Measurements from ENCODE around the gene RPL35. TPM values are rescaled to one million over a fixed set of nuclear protein-coding genes. Genes with fewer than 3 reads are reported as not detected.

The RPL35 gene
- total RNA-seq, 1 donor from 2014 or later: 2,553 TPM

DNA sequence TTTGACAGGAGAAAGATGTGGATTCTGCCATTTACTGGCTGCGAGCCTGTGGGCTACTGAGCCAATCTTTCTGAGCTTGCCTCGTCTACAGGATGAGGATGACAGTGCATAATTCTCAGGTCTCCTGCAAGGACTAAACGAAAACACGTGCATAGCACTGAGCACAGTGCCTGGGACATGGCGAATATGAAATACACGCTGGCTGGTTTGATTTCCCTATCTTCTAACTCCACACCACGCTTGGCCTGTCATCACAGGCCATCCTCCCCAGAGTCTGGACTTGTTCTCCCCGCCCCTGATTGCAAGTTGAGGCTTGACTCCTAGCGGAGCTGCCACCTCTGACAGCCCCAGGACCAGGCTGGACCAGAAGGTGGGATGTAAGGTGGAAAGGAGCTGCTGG, 38.1 kb upstream of the RPL35 start:
- Histone ChIP-seq H2AFZ (replicated peaks) (no peak overlapping the region), H4K20me1 (ENCODE audit: low read depth) (no peaks in the 10 kb centered on the region), H3K36me3 (no peaks in the 10 kb centered on the region), H3K79me2 (ENCODE audit: low read depth) (no peaks in the 10 kb centered on the region), H3K4me3 (no peak overlapping the region), H3K4me2 (no peak overlapping the region), H3K27me3 (no peaks in the 10 kb centered on the region), H3K4me1 (no peaks in the 10 kb centered on the region), H3K9me3 (ENCODE audit: low read depth) (no peaks in the 10 kb centered on the region), H3K27ac (no peak overlapping the region), H3K9ac (no peak overlapping the region), H3F3A (ENCODE audit: low read depth) (no peaks in the 10 kb centered on the region)
- peaks cover 24% of the 10 kb centered on the region for H3K36me3 Mint-ChIP-seq
- H3K9me3 Mint-ChIP-seq: no peaks in the 10 kb centered on the region
- no peak for DNase-seq (ENCODE audit: low spot score)
- peaks cover 4% of the 10 kb centered on the region for H3K27me3 Mint-ChIP-seq (ENCODE audit: insufficient read depth, low read depth)
- no peak overlapping the region for H3K27ac Mint-ChIP-seq
- no peaks in the 10 kb centered on the region for H3K4me1 Mint-ChIP-seq
- no peak overlapping the region for H3K4me3 Mint-ChIP-seq
- TF ChIP-seq EZH2 (IDR thresholded peaks at IDR 0.05): no peak
- no peak for TF ChIP-seq EZH2phosphoT487 (IDR thresholded peaks at IDR 0.05)
- TF ChIP-seq, protein P1, sequence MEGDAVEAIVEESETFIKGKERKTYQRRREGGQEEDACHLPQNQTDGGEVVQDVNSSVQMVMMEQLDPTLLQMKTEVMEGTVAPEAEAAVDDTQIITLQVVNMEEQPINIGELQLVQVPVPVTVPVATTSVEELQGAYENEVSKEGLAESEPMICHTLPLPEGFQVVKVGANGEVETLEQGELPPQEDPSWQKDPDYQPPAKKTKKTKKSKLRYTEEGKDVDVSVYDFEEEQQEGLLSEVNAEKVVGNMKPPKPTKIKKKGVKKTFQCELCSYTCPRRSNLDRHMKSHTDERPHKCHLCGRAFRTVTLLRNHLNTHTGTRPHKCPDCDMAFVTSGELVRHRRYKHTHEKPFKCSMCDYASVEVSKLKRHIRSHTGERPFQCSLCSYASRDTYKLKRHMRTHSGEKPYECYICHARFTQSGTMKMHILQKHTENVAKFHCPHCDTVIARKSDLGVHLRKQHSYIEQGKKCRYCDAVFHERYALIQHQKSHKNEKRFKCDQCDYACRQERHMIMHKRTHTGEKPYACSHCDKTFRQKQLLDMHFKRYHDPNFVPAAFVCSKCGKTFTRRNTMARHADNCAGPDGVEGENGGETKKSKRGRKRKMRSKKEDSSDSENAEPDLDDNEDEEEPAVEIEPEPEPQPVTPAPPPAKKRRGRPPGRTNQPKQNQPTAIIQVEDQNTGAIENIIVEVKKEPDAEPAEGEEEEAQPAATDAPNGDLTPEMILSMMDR (IDR thresholded peaks at IDR 0.05): no peak

DNA sequence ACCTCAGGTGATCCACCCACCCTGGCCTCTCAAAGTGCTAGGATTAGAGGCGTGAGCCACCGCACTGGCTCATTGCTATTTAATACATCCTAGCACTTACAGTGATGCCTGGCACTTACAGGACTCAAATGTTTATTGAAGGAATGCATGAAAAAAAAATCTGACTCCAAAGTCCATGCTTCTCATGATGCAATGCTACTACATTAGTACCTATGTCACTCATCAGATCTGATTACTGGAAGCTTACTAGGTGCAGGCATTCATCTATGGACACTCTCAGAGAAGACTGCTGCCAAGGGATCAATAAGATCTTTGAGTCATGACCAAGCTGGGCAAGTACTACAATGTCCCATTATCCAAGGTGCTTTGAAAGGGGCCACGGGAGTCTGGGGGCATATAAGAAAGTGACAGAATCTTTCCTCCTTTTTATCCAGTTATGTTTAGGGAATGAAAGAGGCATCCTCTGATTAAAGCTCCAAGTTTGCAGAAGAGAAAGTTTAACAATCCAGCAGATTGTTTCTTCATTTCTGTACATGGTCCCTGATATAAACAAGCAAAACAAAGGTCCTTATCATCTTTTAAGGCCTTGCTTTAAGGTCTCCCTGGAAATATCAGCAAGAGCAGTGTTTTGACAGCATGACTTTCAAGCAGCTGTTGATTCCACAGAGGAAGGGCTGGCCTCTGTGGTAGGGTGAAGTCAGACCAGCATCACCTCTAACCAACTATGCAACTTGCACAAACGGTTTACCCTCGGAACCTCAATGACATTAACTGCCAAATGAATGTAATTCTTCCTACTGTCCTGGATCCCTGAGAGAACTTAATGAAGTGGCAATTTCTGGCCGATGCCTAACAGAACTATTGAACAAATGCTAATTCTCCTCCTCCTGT, 36.1 kb upstream of the RPL35 start:
- no peak overlapping the region for H3K27ac Mint-ChIP-seq

DNA sequence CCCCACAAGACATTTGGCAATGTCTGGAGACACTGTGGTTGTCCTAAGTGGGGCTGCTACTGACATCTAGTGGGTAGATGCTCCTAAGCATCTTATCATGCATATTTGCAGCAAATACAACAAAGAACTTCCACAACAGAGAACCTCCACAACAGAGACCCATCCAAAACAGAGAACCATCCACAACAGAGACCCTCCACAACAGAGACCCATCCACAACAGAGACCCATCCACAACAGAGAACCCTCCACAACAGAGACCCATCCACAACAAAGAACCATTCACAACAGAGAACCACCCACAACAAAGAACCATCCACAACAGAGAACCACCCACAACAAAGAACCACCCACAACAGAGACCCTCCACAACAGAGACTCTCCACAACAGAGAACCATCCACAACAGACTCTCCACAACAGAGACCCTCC, 33.0 kb upstream of the RPL35 start:
- Histone ChIP-seq H4K20me1 (ENCODE audit: low read depth) (no peaks in the 10 kb centered on the region), H3K9me3 (ENCODE audit: low read depth) (no peaks in the 10 kb centered on the region), H3K4me1 (no peaks in the 10 kb centered on the region), H3K4me2 (no peak overlapping the region), H3F3A (ENCODE audit: low read depth) (no peaks in the 10 kb centered on the region), H3K9ac (no peak overlapping the region), H3K27ac (no peak overlapping the region), H3K4me3 (no peak overlapping the region), H3K36me3 (no peaks in the 10 kb centered on the region), H2AFZ (replicated peaks) (no peak overlapping the region), H3K27me3 (no peaks in the 10 kb centered on the region), H3K79me2 (ENCODE audit: low read depth) (no peaks in the 10 kb centered on the region)
- Mint-ChIP-seq H3K9me3 (no peaks in the 10 kb centered on the region), H3K27ac (no peak overlapping the region), H3K4me1 (no peaks in the 10 kb centered on the region), H3K36me3 (peaks cover 28% of the 10 kb centered on the region), H3K4me3 (no peak overlapping the region), H3K27me3 (ENCODE audit: insufficient read depth, low read depth) (peaks cover 4% of the 10 kb centered on the region)
- DNase-seq (ENCODE audit: low spot score): peak; percentile 55
- TF ChIP-seq, protein P1 (IDR thresholded peaks at IDR 0.05): peak; percentile 47
- TF ChIP-seq EZH2phosphoT487 (IDR thresholded peaks at IDR 0.05) (no peak), EZH2 (IDR thresholded peaks at IDR 0.05) (no peak)

More for the DNA sequence above, 36.1 kb upstream of the RPL35 start:
- H3K36me3 ChIP-seq: no peaks in the 10 kb centered on the region
- DNase-seq (ENCODE audit: low spot score): no peak
- no peaks in the 10 kb centered on the region for H3K4me1 ChIP-seq
- TF ChIP-seq EZH2phosphoT487 (IDR thresholded peaks at IDR 0.05): no peak
- no peak for TF ChIP-seq EZH2 (IDR thresholded peaks at IDR 0.05)
- TF ChIP-seq, protein P1 (IDR thresholded peaks at IDR 0.05): no peak
- no peaks in the 10 kb centered on the region for H3F3A ChIP-seq (ENCODE audit: low read depth)
- H4K20me1 ChIP-seq (ENCODE audit: low read depth): no peaks in the 10 kb centered on the region
- H3K9me3 ChIP-seq (ENCODE audit: low read depth): no peaks in the 10 kb centered on the region
- H3K9ac ChIP-seq: peak overlapping the region; percentile 1
- H3K4me3 ChIP-seq: no peak overlapping the region
- H2AFZ ChIP-seq (replicated peaks): no peak overlapping the region
- no peaks in the 10 kb centered on the region for H3K27me3 ChIP-seq
- H3K9me3 Mint-ChIP-seq: no peaks in the 10 kb centered on the region
- peaks cover 25% of the 10 kb centered on the region for H3K36me3 Mint-ChIP-seq
- H3K27me3 Mint-ChIP-seq (ENCODE audit: insufficient read depth, low read depth): peaks cover 4% of the 10 kb centered on the region
- no peak overlapping the region for H3K4me3 Mint-ChIP-seq
- H3K79me2 ChIP-seq (ENCODE audit: low read depth): no peaks in the 10 kb centered on the region
- H3K4me1 Mint-ChIP-seq: no peaks in the 10 kb centered on the region
- no peak overlapping the region for H3K4me2 ChIP-seq
- H3K27ac ChIP-seq: no peak overlapping the region
